SK-MEL-5 (cell line): Measurements from ENCODE around the gene CHRM4. TPM values are rescaled to one million over a fixed set of nuclear protein-coding genes. Genes with fewer than 3 reads are reported as not detected.

Source experiments
- DNase-seq: peaks from one replicate; pipeline ENCODE4 v3.0.0-alpha.2; 2016; ENCODE audit warnings: low read depth, low spot score
- in situ Hi-C: cut with HindIII; loops from 2 replicates; pipeline ENCODE4 v1.10.0; 2016; ENCODE audit warnings: low sequenced_read_pairs, high pct_unique_total_duplicates, low pct_unique_long_range_greater_than_20kb
- total RNA-seq: library from RNA; depleted of rRNA; stranded (reverse); fragments of >200 nt; shearing (Covaris generic); gene quantifications from 2 replicates; pipeline ENCODE4 v1.2.3, GENCODE V29; 2014

The CHRM4 gene
- total RNA-seq, 1 experiment from 2014 or later, result 2.7 TPM

GRCh38 chr11:46410021-46410420 is 18.4 kb upstream of the CHRM4 start:
- in situ Hi-C loops, result no loop called here
- peak; percentile 48 for DNase-seq

- DNase-seq, result no peak
- in situ Hi-C loops, result no loop called here
Observed at GRCh38 chr11:46408407-46408986, 16.9 kb upstream of the CHRM4 start.

- in situ Hi-C loops, result no loop called here
- DNase-seq, result no peak
Observed at GRCh38 chr11:46407635-46408034, 16.1 kb upstream of the CHRM4 start.

GRCh38 chr11:46404476-46405017 is 13.0 kb upstream of the CHRM4 start:
- DNase-seq, result no peak
- in situ Hi-C loops, result no loop called here

- no peak for DNase-seq
- in situ Hi-C loops, result no loop called here
Observed at GRCh38 chr11:46402957-46403902, 11.7 kb upstream of the CHRM4 start.

GRCh38 chr11:46397526-46397925 is 6.0 kb upstream of the CHRM4 start:
- DNase-seq, result no peak
- in situ Hi-C loops, result no loop called here

GRCh38 chr11:46393759-46394158 is 2.2 kb upstream of the CHRM4 start:
- in situ Hi-C loops, result no loop called here

GRCh38 chr11:46393231-46393616 is 1.6 kb upstream of the CHRM4 start:
- in situ Hi-C loops, result no loop called here
- no peak for DNase-seq

More at GRCh38 chr11:46393759-46394158, 2.2 kb upstream of the CHRM4 start:
- DNase-seq, result no peak

- in situ Hi-C loops, result no loop called here
Observed at GRCh38 chr11:46392421-46393230, 1.1 kb upstream of the CHRM4 start.

GRCh38 chr11:46391186-46391577 is 394 bp downstream of the CHRM4 start:
- in situ Hi-C loops, result no loop called here
- no peak for DNase-seq

More at GRCh38 chr11:46392421-46393230, 1.1 kb upstream of the CHRM4 start:
- peak; percentile 67 for DNase-seq

- no peak for DNase-seq
- in situ Hi-C loops, result no loop called here
Observed at GRCh38 chr11:46390331-46391171, 1.0 kb downstream of the CHRM4 start.

- in situ Hi-C loops, result no loop called here
- peak; percentile 71 for DNase-seq
Observed at GRCh38 chr11:46389450-46390330, 1.9 kb downstream of the CHRM4 start.

- no peak for DNase-seq
- in situ Hi-C loops, result no loop called here
Observed at GRCh38 chr11:46388619-46389449, 2.7 kb downstream of the CHRM4 start.

GRCh38 chr11:46387919-46388618 is 3.5 kb downstream of the CHRM4 start:
- in situ Hi-C loops, result no loop called here

GRCh38 chr11:46387456-46387855 is 4.1 kb downstream of the CHRM4 start:
- no peak for DNase-seq
- in situ Hi-C loops, result no loop called here

More at GRCh38 chr11:46387919-46388618, 3.5 kb downstream of the CHRM4 start:
- DNase-seq, result no peak
